ENCODE data around the gene IFITM1. TPM values are rescaled to one million over a fixed set of nuclear protein-coding genes. Genes with fewer than 3 reads are reported as not detected.
A peak's percentile ranks its signal among the peaks of the same experiment; 100 is the strongest.

The IFITM1 gene
- total and polyA plus RNA-seq, 9 of the 15 experiments (the other 6 are each of a cell fraction or from before 2014, with no cell fraction given), result 691 to 5,579 (median 974) TPM

DNA sequence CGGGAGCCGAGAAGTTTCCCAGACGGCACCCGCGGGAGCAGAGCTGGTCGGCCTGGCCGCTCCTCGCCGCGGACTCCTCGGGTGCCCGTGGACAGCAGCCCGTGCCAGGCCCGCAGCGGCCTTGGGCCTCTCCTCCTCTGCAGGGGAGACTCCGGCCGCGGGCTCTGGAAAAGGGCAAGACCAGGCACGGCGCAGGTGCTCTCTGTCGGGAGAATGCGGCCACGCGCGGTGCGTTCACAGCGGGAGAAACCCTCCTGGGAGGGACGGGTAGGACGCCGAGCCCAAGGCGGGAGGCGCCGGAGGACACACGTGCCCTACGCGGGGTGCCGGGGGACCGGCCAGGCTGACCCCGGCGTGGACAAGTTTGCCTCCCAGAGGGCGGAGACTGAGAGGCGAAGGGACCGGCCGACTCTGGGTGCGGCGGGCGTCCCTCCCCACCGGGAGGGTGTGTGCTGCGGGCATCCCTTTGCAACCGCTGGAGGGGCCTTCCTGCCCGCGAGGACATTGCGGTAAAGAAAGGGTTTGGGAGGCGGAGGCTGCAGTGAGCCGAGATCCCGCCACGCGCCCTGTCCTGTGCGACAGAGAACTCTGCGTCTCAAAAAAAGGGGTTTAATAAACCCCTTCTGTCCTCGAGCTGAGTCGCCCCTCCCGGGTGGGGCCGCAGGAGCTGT, 2.3 kb downstream of the IFITM1 start (continued):
- TF ChIP-seq, protein P1, sequence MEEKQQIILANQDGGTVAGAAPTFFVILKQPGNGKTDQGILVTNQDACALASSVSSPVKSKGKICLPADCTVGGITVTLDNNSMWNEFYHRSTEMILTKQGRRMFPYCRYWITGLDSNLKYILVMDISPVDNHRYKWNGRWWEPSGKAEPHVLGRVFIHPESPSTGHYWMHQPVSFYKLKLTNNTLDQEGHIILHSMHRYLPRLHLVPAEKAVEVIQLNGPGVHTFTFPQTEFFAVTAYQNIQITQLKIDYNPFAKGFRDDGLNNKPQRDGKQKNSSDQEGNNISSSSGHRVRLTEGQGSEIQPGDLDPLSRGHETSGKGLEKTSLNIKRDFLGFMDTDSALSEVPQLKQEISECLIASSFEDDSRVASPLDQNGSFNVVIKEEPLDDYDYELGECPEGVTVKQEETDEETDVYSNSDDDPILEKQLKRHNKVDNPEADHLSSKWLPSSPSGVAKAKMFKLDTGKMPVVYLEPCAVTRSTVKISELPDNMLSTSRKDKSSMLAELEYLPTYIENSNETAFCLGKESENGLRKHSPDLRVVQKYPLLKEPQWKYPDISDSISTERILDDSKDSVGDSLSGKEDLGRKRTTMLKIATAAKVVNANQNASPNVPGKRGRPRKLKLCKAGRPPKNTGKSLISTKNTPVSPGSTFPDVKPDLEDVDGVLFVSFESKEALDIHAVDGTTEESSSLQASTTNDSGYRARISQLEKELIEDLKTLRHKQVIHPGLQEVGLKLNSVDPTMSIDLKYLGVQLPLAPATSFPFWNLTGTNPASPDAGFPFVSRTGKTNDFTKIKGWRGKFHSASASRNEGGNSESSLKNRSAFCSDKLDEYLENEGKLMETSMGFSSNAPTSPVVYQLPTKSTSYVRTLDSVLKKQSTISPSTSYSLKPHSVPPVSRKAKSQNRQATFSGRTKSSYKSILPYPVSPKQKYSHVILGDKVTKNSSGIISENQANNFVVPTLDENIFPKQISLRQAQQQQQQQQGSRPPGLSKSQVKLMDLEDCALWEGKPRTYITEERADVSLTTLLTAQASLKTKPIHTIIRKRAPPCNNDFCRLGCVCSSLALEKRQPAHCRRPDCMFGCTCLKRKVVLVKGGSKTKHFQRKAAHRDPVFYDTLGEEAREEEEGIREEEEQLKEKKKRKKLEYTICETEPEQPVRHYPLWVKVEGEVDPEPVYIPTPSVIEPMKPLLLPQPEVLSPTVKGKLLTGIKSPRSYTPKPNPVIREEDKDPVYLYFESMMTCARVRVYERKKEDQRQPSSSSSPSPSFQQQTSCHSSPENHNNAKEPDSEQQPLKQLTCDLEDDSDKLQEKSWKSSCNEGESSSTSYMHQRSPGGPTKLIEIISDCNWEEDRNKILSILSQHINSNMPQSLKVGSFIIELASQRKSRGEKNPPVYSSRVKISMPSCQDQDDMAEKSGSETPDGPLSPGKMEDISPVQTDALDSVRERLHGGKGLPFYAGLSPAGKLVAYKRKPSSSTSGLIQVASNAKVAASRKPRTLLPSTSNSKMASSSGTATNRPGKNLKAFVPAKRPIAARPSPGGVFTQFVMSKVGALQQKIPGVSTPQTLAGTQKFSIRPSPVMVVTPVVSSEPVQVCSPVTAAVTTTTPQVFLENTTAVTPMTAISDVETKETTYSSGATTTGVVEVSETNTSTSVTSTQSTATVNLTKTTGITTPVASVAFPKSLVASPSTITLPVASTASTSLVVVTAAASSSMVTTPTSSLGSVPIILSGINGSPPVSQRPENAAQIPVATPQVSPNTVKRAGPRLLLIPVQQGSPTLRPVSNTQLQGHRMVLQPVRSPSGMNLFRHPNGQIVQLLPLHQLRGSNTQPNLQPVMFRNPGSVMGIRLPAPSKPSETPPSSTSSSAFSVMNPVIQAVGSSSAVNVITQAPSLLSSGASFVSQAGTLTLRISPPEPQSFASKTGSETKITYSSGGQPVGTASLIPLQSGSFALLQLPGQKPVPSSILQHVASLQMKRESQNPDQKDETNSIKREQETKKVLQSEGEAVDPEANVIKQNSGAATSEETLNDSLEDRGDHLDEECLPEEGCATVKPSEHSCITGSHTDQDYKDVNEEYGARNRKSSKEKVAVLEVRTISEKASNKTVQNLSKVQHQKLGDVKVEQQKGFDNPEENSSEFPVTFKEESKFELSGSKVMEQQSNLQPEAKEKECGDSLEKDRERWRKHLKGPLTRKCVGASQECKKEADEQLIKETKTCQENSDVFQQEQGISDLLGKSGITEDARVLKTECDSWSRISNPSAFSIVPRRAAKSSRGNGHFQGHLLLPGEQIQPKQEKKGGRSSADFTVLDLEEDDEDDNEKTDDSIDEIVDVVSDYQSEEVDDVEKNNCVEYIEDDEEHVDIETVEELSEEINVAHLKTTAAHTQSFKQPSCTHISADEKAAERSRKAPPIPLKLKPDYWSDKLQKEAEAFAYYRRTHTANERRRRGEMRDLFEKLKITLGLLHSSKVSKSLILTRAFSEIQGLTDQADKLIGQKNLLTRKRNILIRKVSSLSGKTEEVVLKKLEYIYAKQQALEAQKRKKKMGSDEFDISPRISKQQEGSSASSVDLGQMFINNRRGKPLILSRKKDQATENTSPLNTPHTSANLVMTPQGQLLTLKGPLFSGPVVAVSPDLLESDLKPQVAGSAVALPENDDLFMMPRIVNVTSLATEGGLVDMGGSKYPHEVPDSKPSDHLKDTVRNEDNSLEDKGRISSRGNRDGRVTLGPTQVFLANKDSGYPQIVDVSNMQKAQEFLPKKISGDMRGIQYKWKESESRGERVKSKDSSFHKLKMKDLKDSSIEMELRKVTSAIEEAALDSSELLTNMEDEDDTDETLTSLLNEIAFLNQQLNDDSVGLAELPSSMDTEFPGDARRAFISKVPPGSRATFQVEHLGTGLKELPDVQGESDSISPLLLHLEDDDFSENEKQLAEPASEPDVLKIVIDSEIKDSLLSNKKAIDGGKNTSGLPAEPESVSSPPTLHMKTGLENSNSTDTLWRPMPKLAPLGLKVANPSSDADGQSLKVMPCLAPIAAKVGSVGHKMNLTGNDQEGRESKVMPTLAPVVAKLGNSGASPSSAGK (IDR thresholded peaks at IDR 0.05), result peak; percentile 99
- TF ChIP-seq SRSF3 (IDR thresholded peaks at IDR 0.05; ENCODE audit: insufficient read depth, low read length) (peak; percentile 17; the same call in 1 of the 2 replicates), MEIS2 (IDR thresholded peaks at IDR 0.05; ENCODE audit: partially characterized antibody) (no peak), NR4A1 (CRISPR knock-in tag; IDR thresholded peaks at IDR 0.05) (no peak), NR4A1 (tag; IDR thresholded peaks at IDR 0.05) (no peak), MAFF (IDR thresholded peaks at IDR 0.05; ENCODE audit: low read length) (no peak), FIP1L1 (IDR thresholded peaks at IDR 0.05; ENCODE audit: low read depth, low read length, poor library complexity, severe bottlenecking) (peak; percentile 86), ZNF408 (CRISPR knock-in tag; IDR thresholded peaks at IDR 0.05; ENCODE audit: low read depth) (no peak)
- TF ChIP-seq, protein P2, sequence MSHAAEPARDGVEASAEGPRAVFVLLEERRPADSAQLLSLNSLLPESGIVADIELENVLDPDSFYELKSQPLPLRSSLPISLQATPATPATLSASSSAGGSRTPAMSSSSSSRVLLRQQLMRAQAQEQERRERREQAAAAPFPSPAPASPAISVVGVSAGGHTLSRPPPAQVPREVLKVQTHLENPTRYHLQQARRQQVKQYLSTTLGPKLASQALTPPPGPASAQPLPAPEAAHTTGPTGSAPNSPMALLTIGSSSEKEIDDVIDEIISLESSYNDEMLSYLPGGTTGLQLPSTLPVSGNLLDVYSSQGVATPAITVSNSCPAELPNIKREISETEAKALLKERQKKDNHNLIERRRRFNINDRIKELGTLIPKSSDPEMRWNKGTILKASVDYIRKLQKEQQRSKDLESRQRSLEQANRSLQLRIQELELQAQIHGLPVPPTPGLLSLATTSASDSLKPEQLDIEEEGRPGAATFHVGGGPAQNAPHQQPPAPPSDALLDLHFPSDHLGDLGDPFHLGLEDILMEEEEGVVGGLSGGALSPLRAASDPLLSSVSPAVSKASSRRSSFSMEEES (CRISPR knock-in tag; IDR thresholded peaks at IDR 0.05), result no peak
- TF ChIP-seq, protein P3, sequence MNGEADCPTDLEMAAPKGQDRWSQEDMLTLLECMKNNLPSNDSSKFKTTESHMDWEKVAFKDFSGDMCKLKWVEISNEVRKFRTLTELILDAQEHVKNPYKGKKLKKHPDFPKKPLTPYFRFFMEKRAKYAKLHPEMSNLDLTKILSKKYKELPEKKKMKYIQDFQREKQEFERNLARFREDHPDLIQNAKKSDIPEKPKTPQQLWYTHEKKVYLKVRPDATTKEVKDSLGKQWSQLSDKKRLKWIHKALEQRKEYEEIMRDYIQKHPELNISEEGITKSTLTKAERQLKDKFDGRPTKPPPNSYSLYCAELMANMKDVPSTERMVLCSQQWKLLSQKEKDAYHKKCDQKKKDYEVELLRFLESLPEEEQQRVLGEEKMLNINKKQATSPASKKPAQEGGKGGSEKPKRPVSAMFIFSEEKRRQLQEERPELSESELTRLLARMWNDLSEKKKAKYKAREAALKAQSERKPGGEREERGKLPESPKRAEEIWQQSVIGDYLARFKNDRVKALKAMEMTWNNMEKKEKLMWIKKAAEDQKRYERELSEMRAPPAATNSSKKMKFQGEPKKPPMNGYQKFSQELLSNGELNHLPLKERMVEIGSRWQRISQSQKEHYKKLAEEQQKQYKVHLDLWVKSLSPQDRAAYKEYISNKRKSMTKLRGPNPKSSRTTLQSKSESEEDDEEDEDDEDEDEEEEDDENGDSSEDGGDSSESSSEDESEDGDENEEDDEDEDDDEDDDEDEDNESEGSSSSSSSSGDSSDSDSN (IDR thresholded peaks at IDR 0.05; ENCODE audit: borderline replicate concordance in 1 of 2, low read depth in 2 of 2, low read length in 2 of 2), result peak in 1 of 2 experiments; percentile 73; a peak in 2 of 4 replicates

Measured in K562 (cell line).